D721Med (cell line): ENCODE data around the gene KRTAP10-6.
"Not testable (repeated sequence)": the region's sequence is repeated elsewhere in the genome, so short reads cannot be mapped to it uniquely, and the experiment has no call there.

Source experiments
- DNase-seq: peaks from one replicate; pipeline ENCODE4 v3.0.0; 2011; ENCODE audit warnings: low spot score; ENCODE audit not compliant: insufficient read length
- FAIRE-seq: peaks from 2 replicates; lab custom pipeline; 2011; peaks lifted over from hg19 to GRCh38; lab: Jason Lieb, UNC
- TF ChIP-seq, protein P1 (sequence below): IDR thresholded peaks from 2 replicates; pipeline ENCODE4 v1.5.1; 2012; ENCODE audit warnings: mild to moderate bottlenecking, control low read depth; ENCODE audit not compliant: insufficient read depth; ENCODE audit errors: missing control alignments

The KRTAP10-6 gene

DNA sequence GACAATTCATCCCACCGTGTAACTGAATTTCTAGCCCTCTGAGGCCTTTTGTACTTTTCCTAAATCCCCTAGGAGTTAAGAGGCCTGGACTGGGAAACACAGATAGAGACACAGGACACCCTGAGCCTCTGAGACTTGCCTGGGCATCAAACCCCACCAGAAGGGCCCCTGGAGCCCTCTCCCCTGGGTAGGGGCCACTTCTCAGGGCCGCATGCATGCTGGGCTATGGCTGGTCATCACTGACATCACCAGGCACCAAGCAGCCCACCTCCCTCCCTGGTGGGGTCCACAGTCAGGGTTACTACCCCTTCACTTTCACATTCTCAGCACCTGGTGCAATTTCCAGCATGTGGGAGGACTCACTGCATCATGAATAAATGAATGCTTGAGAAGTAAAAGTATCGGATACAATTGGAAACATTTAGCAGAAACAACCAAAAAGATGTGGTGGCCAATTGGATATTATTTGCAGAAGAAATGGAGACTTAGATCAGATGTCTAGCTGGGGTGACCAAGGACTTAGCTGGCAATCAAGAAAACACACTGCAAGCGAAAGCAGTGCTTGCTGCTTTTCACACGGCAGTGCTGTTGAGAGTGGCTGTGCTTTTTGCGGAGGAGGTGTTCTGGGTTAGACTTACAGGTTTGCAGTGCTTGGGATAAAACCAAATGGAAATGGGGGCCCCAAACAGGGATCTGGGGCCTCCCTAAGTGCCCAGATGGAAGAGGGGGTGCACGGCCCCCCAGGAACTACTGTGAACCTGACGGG lies 7.1 kb upstream of the KRTAP10-6 start:
- FAIRE-seq (no peak), DNase-seq (no peak)
- TF ChIP-seq, protein P1, sequence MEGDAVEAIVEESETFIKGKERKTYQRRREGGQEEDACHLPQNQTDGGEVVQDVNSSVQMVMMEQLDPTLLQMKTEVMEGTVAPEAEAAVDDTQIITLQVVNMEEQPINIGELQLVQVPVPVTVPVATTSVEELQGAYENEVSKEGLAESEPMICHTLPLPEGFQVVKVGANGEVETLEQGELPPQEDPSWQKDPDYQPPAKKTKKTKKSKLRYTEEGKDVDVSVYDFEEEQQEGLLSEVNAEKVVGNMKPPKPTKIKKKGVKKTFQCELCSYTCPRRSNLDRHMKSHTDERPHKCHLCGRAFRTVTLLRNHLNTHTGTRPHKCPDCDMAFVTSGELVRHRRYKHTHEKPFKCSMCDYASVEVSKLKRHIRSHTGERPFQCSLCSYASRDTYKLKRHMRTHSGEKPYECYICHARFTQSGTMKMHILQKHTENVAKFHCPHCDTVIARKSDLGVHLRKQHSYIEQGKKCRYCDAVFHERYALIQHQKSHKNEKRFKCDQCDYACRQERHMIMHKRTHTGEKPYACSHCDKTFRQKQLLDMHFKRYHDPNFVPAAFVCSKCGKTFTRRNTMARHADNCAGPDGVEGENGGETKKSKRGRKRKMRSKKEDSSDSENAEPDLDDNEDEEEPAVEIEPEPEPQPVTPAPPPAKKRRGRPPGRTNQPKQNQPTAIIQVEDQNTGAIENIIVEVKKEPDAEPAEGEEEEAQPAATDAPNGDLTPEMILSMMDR: no peak

DNA sequence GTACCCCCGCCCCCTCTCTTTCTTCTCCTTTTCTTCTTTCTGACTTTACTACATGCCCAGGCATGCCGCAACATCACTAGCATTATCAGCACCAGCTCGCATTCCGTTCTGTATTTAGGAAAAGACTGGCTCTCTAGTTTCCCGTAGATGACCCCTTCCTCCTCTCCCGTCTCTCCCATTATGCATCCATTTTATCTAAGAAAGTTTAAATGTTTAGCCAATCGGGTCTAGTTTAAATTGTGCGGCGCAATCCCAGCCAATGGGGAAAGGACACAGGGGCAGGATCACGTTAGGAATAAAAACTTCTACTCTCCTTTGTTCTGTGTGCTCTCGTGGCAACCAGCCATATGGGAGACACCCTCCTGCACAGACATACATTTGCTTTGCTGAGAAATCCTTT lies 5.8 kb upstream of the KRTAP10-6 start:
- FAIRE-seq (no peak), DNase-seq (no peak)

GRCh38 chr21:44596068-44596725 lies 3.9 kb upstream of the KRTAP10-6 start:
- TF ChIP-seq, protein P1: no peak
- DNase-seq (no peak), FAIRE-seq (no peak)

More for the DNA sequence above, 5.8 kb upstream of the KRTAP10-6 start:
- TF ChIP-seq, protein P1: no peak

DNA sequence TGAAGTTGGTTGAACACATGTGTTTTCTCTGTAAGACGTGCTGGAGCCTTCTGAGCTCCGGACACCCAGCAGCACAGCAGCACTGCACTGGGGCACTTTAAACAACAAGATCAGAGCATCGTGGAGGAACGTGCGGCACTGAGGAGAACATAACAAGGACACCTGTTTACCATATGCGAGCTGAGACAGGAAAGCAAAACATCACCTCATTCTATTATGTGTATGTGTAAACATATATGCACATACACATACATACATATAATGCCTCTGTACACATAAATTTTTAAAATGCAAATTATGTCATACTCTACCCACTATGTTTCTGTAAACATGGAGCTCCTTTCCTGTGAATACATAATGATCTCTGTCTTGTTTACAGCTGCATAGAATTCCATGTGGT lies 3.2 kb upstream of the KRTAP10-6 start:
- DNase-seq: no peak
- no peak for FAIRE-seq
- TF ChIP-seq, protein P1: no peak

DNA sequence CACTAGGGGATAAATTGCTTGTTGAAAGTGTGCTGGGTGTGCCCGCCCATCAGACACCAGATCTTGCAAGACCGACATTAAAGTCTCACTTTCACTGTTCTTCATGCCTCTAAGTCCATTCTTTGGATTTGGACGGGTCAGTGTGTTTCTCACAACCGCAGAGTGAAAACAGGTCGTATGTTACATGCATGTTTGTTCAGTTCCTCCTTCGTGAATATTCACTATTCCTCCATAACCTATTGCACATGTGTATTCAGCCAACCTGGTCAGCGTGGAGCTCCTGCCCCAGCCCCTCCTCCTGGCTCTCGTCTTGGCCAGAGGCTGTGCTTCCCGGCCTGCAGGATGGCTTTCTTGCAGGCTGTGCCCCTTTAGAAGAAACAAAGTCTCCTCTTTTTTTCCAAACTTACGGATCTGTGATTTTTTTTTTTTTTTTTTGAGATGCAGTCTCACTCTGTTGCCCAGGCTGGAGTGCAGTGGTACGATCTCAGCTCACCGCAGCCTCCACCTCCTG lies 2.2 kb upstream of the KRTAP10-6 start:
- no peak for FAIRE-seq

GRCh38 chr21:44593598-44594405 lies 1.5 kb upstream of the KRTAP10-6 start:
- TF ChIP-seq, protein P1: no peak
- FAIRE-seq (no peak), DNase-seq (no peak)

More for the DNA sequence above, 2.2 kb upstream of the KRTAP10-6 start:
- TF ChIP-seq, protein P1: no peak
- no peak for DNase-seq

GRCh38 chr21:44591801-44592130 lies 539 bp downstream of the KRTAP10-6 start:
- DNase-seq, FAIRE-seq: not testable (repeated sequence)

DNA sequence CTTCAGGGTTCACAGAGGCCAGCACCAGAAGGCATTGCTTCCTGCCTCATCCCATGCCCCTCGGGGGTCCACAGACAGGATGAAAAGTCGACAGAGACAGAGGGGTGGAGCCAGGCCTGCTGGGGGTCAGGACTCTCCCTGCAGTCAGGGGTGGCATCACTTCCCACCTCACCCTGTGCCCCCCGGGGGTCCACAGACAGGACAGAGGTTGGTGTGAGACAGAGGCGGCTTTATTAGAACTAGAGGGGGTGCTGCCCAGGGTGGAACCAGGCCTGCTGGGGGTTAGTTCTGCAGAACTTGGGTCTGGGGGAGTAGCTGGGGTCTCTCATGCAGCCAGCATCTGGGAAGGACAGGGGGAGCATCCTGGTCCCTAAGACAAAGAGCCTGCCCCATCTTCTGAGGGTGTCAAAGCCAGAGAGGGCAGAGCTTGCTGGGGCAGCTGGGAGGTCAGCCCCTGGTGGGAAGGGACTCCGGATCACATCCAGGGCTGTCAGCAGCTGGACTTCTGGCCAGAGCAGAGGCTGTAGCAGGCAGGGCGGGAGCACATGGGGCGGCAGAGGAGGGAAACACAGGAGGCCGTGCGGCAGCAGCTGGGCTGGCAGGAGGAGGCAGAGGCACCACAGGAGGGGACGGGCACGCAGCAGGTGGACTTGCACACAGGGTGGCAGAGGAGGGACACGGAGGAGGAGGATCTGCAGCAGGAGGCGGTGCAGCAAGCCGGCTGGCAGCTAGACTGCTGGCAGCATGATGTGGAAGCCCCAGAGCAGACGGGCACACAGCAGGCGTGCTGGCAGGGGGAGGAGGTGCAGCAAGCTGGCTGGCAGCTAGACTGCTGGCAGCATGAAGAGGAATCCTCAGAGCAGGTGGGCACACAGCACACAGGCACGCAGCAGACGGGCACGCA lies 1.2 kb downstream of the KRTAP10-6 start:
- not testable (repeated sequence) for DNase-seq

More for the DNA sequence above, 1.2 kb downstream of the KRTAP10-6 start:
- not testable (repeated sequence) for FAIRE-seq
